HG03457 (cell line): ENCODE results near the gene SAT2.

Experiments
- ATAC-seq: cut with Tn5 transposase; IDR thresholded peaks from one replicate; pipeline ENCODE4 v1.9.1; 2021; ENCODE audit warnings: moderate number of reproducible peaks; ENCODE audit not compliant: unreplicated experiment

Gene SAT2

GRCh38 chr17:7576432-7576937 is 51.1 kb downstream of the SAT2 start:
- ATAC-seq = no peak
